Prostate gland (tissue), 2 donors: Measurements from ENCODE around the gene ZNF573.

Source experiments
- POLR2A ChIP-seq: fragments of 450-650 bp; IDR thresholded peaks from one replicate; pipeline ENCODE4 v1.6.1; 2016; ENCODE audit warnings: antibody characterized with exemption, mild to moderate bottlenecking
- TF ChIP-seq, protein P1 (sequence below), 4 experiments: fragments of 200-600 bp in 2 of 4; fragments of 450-650 bp in 2 of 4; sonication (generic) in 2 of 4; IDR thresholded peaks; 1 replicate in 3 of 4; 2 replicates in 1 of 4; pipeline ENCODE4 v1.5.1; 2016 to 2019; ENCODE audit warnings: antibody characterized with exemption in 4 of 4, mild to moderate bottlenecking in 2 of 4, moderate library complexity in 2 of 4

DNA sequence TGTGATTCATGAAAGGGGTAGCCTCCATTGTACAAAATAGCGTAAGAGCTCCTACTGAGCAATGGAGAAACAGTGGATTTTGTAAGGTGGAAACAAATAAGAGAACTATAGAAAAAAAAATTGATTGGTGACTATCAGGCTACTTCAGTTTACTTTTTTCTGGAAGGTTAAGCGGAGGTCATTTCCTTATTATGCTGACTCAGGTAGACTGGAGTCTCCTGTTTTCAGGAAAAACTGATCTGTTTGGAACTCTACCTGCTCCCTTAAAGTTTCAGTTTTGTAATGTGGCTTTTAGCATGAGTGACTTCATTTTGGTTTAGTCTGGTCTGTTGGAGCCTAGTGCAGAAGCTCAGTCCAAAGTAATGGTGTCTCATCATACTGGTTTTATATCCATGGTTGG, 63.2 kb downstream of the ZNF573 start:
- TF ChIP-seq, protein P1, sequence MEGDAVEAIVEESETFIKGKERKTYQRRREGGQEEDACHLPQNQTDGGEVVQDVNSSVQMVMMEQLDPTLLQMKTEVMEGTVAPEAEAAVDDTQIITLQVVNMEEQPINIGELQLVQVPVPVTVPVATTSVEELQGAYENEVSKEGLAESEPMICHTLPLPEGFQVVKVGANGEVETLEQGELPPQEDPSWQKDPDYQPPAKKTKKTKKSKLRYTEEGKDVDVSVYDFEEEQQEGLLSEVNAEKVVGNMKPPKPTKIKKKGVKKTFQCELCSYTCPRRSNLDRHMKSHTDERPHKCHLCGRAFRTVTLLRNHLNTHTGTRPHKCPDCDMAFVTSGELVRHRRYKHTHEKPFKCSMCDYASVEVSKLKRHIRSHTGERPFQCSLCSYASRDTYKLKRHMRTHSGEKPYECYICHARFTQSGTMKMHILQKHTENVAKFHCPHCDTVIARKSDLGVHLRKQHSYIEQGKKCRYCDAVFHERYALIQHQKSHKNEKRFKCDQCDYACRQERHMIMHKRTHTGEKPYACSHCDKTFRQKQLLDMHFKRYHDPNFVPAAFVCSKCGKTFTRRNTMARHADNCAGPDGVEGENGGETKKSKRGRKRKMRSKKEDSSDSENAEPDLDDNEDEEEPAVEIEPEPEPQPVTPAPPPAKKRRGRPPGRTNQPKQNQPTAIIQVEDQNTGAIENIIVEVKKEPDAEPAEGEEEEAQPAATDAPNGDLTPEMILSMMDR (IDR thresholded peaks at IDR 0.05), result no peak
- no peak for TF ChIP-seq POLR2A
